Hematopoietic multipotent progenitor cell treated with erythropoietin and hydrocortisone succinate and interleukin-3 and kit ligand, for 8 days (in vitro differentiated cells): Measurements from ENCODE around the gene MAX.
"Not testable (repeated sequence)": the region's sequence is repeated elsewhere in the genome, so short reads cannot be mapped to it uniquely, and the experiment has no call there.

Experiments
- DNase-seq: peaks from one replicate; pipeline ENCODE4 v3.0.0-alpha.2; 2015

The MAX gene

DNA sequence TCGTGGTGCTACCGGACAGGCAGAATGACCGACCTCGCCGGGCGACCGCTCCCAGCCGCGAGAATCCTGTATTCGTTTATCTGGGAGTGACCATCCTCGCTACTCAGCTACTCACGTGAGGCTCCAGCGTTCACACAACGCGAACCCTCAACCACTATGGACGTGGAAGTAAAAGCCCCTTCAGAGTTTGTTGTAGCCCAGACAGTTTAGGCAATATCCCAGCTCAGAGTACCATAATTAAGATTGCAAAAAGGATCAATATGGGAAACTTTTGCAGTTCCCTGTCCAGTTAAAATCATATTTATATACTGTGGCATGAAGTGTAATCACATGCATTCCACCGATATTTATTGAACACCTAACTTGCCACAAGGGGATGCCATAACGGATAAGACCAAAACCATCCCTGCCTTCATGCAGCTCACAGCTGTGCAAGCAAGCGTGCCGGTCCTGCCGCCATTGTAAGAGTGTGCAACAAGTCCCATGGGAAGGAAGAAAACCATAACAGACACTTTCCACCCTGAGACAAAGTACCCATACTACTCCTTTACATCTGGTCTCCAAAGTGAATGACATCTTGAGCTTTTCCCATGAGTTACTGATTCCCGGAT lies 938 bp upstream of the MAX start:
- DNase-seq: peak; percentile 52

GRCh38 chr14:65101631-65102440 lies 481 bp downstream of the MAX start:
- no peak for DNase-seq

GRCh38 chr14:65100922-65101541 lies 1.3 kb downstream of the MAX start:
- DNase-seq: no peak

GRCh38 chr14:65098586-65098985 lies 3.7 kb downstream of the MAX start:
- no peak for DNase-seq

- DNase-seq: peak; percentile 66
Measured at GRCh38 chr14:65096323-65097089, 5.8 kb downstream of the MAX start.

DNA sequence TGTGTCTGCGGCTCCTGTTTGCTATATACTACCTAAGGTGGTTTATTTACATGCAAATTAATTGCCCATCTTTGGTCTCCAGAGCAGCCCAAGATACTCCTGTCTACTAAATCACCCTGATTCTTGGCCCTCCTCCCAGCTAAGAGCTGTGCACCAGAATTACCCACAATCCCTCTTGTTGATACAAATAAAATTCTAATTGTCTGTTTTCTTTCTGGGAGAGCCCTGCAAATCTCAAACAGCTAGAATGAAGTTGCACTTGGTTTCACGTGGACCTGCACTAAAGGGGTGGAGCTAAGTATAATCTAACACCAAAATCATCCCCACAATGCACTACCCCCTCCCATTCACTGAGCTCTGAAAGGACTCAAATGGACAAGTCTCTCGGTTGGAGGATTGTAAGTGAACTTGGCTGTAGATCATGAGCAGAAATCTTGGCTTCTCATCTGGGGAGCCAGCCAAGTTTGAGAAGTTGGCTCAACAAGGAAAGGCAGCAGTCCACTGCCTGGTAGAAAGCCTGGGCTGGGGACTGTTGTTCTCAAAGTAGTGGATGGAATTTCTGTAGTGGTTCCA lies 6.6 kb downstream of the MAX start:
- DNase-seq: peak; percentile 33

DNA sequence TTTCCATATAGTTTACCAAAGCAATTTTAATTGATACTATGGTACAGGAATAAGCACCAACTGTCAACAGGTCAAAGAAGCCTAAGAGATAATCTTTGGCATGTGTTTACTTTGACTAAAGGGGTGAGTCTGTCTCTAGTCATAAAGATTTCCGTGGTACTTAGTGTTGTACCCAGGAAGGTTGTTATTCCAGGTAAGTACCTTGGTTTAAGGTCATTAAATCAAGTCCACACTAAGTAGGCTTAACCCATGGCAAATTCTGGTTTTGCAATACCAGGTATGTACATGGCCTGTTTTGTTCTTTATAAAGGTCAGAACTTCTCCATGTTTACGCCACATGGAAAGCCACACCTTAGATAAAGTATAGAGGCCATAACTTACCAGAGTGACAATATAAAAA lies 10.0 kb downstream of the MAX start:
- DNase-seq: no peak

GRCh38 chr14:65087835-65088234 lies 14.5 kb downstream of the MAX start:
- DNase-seq: not testable (repeated sequence)

DNA sequence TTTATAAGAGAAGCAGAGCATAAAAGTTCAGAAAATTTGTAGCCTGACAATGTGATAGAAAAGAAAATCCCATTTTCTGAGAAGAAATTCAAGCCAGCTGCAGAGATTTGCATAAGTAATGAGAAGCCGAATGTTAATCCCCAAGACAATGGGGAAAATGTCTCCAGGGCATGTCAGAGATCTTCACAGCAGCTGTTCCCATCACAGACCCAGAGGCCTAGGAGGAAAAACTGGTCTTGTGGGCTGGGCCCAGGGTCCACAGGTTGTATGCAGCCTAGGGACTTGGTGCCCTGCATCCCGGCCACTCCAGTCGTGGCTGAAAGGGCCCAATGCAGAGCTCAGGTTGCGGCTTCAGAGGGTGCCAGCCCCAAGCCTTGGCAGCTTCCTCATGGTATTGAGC lies 15.6 kb downstream of the MAX start:
- not testable (repeated sequence) for DNase-seq

- no peak for DNase-seq
Measured at GRCh38 chr14:65084554-65085505, 17.5 kb downstream of the MAX start.

DNA sequence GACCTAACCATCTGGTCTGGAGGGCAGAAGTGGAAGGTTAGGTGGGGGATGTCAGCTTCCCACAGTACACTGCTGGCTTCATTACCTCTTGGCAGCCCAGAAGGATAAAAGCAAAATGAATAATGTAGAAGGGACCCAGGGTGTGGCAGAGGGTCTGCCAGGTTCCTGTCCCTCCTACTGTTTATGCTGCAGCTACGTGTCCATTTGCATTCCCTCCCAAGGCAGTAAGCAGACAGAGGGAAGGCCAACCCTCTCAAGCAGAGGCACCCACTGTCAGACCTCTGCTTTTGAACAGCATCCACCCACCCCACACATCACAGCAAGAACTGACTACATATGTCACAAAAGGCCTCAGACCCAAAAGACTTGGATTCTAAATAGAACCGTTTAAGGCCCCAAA lies 19.4 kb downstream of the MAX start:
- DNase-seq: no peak

DNA sequence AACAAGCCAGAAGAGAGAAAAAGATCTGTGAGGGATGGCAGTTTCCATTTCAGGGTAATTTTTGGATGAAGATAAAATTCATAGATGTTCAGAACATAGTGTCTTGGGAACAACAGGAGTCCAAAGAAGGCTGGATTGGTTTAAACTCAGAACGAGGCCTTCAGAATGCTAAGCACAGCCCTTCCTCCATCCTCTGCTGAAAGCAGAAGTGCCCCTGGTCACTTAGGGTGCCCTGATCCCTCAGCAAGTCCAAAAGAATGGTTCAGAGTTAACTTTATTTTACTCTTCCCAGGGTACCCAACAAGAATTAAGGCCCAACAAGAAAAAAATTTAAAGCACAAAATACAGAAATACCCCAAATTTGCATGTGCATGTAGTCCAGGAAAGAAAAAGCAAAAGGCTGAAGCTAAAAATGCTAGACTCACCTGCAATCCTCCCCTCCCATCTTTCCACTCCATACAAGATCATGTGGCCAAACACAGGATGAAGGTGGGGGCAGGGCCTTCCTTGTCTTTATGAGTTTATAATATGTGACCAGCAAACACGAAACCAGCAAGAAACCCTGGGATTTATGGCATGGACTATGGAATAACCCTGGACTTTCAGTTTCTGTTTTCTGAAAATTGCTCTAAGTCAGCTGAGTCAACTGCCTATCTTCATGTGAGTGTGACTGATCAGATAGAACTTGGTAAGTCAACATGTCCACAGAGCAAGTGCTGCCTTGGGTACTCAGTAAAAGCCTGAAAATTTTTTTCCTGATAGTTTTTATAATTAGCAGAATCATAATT lies 21.2 kb downstream of the MAX start:
- DNase-seq: no peak

GRCh38 chr14:65079768-65080167 lies 22.5 kb downstream of the MAX start:
- no peak for DNase-seq

GRCh38 chr14:65079201-65079600 lies 23.1 kb downstream of the MAX start:
- DNase-seq: no peak

- DNase-seq: no peak
Measured at GRCh38 chr14:65077318-65077717, 25.0 kb downstream of the MAX start.

DNA sequence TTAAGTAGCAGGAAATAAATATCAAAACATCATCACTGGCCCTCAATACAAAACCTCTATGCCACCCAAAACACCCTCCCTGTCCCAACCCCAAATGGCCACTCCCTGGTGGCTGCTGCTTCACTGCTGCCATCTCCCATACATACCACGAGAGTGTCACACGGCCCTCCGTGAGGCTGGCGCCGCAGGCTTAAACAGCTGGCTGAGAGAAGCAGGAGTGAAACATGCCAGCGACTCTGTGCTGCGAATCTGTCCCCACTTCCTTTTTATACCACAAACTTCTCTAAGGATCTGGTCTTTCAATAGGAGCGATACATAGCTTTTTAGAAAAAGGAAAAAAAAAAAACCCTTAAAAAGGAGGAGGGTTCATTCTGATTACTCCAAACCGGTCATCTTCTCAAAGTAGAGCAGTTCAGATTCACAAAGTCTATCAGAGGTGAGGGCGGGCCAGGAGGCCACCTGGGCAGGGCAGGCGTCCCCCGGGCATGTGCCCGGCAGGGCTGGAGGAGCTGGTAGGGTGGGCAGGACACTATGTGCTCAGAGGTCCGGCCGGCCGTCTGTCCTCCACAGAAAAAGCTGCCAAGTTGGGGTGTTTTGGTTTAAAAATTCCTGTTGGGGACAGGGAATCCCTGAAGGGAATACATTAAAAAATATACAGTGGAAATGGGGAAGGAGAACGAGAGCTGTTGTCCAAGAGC lies 26.5 kb downstream of the MAX start:
- no peak for DNase-seq

- DNase-seq: no peak
Measured at GRCh38 chr14:65074449-65075150, 27.7 kb downstream of the MAX start.

- DNase-seq: no peak
Measured at GRCh38 chr14:65073605-65074201, 28.6 kb downstream of the MAX start.

DNA sequence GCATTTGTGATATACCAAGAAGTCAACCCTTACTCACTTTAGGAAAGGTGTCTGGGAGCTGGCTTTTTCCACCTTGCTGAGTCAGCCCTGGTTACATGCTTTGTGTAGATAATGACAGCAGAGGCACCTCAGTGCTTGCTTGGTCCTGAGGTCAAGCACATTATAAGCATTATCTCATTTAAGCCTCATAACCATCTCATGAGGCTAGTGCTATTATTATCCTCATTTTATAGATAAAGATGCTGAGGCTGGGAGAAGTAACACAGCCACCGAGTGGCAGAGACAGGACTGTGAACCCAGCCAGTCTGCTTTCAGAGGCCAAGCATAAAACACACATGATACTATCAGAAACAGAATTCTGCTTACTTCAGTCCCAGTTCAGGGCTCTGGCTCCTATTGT lies 29.4 kb downstream of the MAX start:
- peak; percentile 43 for DNase-seq
